Daoy (cell line): ENCODE data around the gene NOC3L. TPM values are rescaled to one million over a fixed set of nuclear protein-coding genes. Genes with fewer than 3 reads are reported as not detected.
"Not testable (repeated sequence)": the region's sequence is repeated elsewhere in the genome, so short reads cannot be mapped to it uniquely, and the experiment has no call there.

Experiments
- DNase-seq: peaks from one replicate; pipeline ENCODE4 v3.0.0-alpha.2; 2015; ENCODE audit warnings: low read depth
- total RNA-seq: library from RNA; depleted of rRNA; stranded (reverse); fragments of >200 nt; shearing (Covaris generic); gene quantifications from 2 replicates; pipeline ENCODE4 v1.2.3, GENCODE V29; 2014; rRNA removed

The NOC3L gene, protein sequence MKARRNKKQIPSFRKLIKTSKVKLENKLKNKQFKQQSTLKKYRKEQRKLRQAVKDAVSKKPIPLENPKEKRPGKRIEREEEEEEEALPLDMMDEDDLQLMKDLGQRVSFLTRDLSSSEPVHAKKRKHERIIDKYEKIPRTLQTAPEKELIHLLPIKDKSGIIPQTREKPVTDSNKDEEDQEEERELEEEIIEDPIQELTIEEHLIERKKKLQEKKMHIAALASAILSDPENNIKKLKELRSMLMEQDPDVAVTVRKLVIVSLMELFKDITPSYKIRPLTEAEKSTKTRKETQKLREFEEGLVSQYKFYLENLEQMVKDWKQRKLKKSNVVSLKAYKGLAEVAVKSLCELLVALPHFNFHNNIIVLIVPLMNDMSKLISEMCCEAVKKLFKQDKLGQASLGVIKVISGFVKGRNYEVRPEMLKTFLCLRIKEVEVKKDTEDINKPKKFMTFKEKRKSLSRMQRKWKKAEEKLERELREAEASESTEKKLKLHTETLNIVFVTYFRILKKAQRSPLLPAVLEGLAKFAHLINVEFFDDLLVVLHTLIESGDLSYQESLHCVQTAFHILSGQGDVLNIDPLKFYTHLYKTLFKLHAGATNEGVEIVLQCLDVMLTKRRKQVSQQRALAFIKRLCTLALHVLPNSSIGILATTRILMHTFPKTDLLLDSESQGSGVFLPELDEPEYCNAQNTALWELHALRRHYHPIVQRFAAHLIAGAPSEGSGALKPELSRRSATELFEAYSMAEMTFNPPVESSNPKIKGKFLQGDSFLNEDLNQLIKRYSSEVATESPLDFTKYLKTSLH
- total RNA-seq: 46.3 and 48.6 TPM in 2 replicates

DNA sequence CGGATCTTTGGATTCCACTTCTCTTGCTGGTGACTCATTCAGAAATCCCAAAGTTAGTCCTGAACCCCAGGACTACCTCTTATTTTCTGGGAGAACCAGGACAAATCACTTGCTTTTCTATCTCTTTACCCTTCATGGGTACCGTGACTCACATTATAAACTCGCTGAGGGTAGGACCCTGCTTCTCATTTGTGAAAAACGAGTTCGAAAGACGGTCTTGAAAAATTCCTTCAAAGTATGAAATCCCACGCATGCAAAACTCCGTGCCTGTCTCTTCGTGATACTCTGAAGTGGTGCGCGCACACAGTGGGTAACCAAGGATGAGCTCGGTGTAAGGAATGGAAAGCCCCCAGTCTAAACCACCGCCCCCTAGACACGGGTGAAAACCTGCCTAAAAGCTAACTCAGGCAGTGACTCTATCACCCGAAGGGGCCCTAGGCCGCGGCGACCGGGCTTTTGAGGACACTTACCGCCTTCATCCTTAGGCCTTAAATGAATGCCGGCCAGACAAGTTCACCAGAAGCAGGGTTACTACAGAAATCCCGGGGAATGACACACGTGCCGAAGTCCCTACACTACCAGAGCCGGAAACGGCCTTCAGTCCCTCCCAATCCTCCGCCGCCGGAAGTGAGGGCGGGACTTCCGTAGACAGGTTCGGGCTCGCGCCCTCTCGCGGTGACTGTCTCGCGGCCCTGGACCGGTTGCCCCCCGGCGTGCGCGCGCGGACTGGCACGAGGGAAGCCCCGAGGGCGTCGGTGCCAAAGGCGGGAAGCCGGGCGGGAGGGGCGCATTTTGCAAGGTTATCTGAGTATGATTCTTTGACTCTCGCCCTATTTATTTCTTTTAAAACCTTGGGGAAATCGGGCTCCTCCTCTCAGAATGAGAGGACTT lies at the start of gene NOC3L:
NOC3L (minus strand) TSS at position 580 of the 891 bp plus-strand sequence; CDS start at position 479, 101 bp downstream.
- peak; percentile 95 for DNase-seq

DNA sequence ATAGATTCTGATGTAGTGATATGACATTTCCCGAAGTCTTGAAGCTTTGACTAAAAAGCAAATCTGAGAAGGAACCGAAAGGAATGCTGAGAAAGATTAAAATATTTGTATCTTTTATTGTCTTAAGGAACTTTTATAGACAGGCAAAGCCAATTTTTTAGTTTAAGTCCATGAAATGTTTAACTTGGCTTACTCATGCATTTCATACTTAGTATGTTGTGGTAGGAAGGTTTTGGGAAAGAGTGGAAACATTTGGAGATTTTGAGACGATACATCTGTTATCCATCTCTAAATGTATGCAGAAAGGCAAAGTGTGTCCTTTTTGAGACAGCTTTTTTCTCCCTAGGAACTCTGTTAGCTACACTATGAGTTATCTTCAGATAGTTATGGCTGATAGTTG lies 49.7 kb upstream of the NOC3L start:
- no peak for DNase-seq

DNA sequence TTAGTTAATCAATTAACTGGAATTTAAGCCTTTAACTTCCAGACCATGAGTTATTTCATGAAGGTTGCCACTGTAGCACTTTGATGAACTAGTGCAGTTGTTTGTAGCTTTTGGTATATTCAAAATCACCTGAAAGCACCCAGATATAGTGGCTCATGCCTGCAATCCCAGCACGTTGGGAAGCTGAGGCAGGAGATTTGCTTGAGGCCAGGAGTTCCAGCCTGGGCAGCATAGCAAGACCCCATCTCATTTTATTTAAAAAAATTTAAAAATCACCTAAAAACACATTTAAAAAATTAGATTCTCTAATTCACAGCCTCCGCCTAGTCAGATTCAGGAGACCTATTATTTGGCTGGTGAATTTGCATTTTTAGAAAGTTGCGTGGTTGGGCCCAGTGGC lies 48.6 kb upstream of the NOC3L start:
- no peak for DNase-seq

DNA sequence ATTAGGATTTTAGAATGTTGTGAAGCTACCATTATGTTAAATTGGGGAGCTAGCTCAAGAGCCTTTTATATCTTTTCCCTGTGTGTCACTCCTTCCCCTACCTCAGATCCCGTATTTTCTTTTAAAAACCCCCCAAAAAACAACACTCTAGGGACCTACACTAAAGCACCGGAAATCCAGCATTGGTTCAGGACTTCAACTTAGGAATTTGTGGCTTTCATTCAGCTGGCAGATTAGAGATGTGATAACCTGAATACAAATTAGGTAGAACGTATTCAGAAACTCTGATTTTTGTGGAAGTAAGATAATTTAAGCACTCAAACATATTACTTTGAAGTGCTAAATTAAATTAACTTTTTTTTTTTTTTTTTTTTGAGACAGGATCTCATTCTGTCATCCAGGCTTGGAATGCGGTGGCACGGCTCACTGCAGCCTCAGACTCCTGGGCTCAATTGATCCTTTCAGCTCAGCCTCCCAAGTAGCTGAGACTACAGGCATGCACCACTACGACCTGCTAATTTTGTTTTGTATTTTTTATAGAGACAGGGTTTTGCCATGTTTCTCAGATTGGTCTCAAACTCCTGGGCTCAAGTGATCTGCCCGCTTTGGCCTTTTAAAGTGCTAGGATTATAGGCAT lies 46.4 kb upstream of the NOC3L start:
- DNase-seq: peak; percentile 23

DNA sequence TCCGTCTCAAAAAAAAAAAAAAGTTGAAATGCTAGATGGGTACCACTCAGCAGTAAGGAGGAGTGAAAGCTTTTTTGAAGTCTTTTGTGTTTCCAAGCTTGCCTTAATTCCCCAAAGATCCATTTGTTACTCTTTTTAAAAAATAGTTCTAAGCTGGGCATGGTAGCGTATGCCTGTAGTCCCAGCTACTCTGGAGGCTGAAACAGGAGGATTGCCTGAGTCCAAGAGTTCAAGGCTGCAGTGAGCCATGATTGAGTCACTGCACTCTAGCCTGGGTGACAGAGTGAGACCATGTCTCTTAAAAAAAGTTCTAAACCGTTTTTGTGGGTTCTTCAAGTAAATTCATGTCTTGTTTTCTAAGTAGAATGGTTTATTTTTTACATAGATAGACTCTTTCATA lies 44.9 kb upstream of the NOC3L start:
- DNase-seq: no peak

DNA sequence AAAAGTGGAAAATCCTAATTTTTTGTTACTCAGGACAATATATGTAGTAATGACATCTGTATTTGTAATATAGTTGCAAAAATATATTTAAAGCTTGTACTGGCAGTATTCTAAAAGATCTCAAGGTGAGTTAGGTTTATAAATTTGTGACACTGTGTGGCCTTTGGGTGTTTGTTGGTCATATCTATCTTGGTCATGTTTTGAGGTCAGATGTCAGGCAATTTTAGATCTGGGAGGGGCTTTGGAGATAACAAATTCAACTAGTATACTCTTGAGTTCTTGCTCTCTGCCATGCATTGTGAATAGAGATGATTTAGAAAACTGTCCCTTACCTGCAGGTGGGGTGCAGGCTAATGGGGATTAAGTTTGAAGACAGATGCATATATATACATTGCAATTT lies 42.7 kb upstream of the NOC3L start:
- no peak for DNase-seq

DNA sequence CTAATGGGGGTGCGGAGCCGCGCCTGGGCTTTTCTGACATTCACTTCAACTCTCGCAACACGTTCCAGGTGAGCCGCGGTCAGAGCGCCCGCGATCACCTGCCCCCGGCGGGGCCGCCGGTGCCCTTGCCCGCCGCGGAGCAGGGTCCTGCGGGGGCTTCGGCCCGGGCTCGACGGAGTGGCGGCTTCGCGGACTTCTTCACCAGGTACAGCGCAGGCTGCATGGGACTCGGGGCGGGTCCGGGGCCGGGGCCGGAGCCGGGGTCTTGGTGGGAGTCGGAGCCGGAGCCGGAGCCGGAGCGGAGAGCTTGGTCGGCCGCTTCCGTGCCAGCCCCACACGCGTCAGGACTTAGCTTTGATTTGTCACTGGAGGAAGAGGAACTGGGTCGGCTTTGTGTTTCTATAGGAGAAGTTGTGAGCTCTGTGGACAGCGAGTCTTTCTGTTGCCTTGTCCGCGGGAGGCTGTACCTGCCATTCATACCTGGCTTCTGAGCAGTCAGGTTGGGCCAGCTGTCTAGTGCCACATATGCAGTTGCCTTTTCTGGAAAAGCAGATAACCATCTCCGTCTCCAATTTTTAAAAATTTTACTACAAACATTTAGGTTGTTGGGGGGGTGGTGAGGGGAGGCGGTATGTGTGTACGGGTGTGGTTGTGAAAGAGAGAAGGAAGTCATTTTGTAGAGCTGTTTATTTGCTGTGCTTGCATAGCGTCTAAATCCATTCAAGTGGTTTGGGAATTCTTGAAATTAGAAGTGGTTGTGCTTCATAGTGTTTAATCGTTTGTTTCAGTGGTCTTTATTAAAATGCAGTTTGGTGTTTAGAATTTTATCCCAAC lies 40.9 kb upstream of the NOC3L start:
- DNase-seq: peak; percentile 74

DNA sequence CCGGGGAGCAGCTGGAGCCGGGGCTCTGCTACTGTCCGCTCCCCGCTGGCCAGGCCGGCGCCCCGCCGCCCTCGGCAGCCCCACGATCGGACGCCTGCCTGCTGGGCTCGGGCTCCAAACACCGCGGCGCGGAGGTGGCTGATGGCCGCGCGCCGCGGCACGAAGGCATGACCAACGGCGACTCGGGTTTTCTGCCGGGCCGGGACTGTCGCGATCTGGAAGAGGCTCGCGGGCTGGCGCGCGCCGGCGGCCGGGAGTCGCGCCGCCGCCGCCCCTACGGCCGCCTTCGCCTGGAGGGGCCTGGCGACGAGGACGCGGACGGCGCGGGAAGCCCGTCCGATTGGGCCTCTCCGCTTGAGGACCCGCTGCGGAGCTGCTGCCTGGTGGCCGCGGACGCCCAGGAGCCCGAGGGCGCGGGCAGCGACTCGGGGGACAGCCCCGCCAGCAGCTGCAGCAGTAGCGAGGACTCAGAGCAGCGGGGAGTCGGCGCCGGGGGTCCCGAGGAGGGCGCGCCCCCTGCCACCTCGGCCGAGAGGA lies 40.2 kb upstream of the NOC3L start:
- peak; percentile 50 for DNase-seq

DNA sequence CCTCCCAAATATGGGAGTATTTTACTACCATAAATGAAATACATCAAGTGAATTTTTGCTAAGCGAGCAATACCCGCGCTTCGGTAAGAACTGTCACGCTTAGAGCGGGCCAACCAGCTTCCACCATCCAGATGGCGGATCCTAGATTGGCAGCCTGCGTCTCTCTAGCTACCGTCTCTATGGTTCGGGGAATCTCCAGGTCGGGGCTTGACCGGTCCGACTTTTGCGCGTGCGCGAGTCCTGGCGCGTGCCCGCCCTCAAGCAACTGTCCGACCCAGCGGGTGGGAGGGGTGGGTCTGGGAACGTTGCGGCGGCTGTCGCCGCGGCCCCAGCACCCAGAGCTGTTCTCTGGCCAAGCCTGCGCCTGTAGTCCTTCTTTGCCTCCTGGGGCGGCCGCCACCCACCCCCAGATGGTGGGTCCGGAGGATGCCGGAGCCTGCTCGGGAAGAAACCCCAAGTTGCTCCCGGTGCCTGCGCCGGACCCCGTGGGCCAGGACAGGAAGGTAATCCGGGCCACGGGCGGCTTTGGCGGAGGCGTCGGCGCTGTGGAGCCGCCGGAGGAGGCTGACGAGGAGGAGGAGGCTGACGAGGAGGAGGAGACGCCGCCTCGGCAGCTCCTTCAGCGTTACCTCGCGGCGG lies 39.6 kb upstream of the NOC3L start, which contains the start of gene TBC1D12:
TBC1D12 (plus strand) TSS at position 338 of the 639 bp plus-strand sequence; CDS start at position 411, 73 bp downstream.
- DNase-seq: peak; percentile 94

DNA sequence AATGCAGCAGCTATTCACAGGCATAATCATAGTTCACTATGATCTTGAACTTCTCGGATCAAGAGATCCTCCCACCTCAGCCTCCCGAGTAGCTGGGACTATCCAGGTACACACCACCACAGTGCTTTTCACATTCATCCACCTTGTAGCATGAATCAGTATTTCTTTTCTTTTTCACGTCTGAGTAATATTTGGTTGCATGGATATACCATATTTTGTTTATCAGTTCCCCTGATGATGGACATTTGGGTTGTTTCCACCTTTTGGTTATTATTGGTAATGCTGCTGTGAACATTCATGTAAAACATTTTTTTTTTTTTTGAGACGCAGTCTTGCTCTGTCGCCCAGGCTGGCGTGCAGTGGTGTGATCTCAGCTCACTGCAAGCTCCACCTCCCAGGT lies 36.0 kb upstream of the NOC3L start:
- no peak for DNase-seq

DNA sequence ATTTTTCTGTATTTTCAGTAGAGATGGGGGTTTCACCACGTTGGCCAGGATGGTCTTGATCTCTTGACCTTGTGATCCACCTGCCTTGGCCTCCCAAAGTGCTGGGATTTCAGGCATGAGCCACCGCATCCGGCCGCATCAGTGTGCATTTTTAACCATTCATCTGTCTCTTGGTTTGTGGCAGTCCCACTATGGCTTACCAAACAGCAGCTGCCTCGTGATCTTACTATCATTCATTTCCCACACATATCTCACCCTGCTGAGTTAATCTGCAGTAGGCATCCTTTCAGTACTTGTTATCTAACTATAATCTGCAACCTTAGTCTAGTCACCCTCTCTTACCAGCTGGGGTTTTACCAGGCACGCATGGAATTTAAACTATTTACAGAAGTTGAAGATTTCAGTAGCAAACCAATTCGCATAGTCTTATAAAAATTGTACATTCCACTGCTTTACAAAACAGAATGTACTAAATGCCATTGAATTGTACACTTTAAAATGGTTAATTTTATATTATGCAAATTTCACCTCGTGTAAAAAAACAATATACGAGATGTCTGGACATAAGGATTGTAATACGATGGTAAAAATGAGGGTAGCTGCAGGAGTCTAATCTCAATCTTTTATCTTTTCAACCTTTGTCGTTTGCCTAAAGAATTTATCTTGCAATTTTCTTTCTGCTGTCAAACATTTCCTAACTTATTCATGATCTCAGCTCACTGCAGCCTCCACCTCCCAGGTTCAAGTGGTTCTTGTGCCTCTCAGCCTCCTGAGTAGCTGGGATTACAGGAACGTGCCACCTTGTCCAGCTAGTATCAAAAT lies 35.0 kb upstream of the NOC3L start:
- peak; percentile 69 for DNase-seq

DNA sequence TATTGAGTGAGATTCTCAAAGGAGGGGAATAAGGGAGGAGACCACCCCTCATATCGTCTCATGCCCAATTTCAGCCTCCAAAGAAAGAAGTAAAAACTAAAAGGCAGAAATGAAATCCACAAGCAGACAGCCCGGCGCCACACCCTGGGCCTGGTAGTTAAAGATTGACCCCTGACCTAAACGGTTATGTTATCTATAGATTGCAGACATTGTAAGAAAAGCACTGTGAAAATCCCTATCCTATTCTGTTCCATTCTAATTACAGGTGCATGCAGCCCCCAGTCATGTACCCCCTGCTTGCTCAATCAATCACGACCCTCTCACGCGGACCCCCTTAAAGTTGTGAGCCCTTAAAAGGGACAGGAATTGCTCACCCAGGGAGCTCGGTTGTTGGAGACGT lies 29.4 kb upstream of the NOC3L start:
- DNase-seq: not testable (repeated sequence)

DNA sequence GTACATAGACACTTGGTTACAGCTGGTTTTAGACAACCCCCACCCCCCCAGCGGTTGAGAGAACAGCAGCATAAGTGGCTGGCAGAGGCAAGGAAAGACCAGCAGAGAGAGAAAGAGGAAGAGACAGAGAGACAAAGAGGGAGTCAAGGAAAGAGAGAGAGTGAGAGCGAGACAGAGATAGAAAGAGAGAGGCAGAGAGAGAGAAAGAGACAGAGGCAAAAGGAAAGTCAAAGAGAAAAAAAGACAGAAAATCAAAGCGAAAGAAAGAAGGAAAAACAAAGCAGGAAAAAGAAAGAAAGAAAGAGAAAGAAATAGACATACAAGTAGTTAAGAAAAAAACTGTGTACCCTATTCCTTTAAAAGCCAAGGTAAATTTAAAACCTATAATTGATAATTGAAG lies 23.0 kb upstream of the NOC3L start:
- DNase-seq: not testable (repeated sequence)

DNA sequence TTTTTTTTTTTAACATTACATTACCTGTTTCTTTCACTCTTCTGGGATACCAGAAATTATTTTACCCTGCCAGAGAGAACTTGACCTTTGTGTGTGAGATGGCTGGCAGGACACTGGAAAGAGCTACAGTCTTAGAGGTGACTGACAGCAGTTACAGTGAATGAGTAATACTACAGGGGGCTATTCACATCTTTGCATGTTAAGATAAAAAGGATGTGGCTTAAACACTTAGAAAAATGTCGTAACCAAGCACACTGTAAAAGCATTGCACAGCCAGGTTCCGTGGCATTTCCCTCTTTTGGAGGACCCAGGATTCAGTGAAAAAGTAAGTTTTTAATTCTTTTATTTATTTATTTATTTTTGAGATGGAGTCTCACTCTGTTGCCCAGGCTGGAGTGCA lies 20.8 kb upstream of the NOC3L start:
- peak; percentile 5 for DNase-seq

DNA sequence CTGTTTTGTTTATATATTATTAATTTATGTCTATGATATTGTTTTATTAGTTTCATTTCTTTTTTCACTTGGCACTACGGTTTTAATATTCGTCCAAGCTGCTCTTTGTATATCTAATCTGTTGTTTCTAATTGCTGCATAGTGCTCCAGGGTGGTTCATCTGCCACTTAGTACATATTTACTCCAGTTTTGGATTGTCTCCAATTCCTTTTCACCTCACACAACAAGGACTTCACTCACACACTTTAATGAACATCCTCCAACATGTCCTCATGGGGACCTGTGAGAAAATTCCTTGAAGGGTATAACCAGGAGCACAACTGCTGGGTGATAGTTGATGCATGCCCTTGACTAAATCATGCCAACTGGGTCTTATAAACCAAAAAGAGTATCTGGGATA lies 14.1 kb upstream of the NOC3L start:
- no peak for DNase-seq

DNA sequence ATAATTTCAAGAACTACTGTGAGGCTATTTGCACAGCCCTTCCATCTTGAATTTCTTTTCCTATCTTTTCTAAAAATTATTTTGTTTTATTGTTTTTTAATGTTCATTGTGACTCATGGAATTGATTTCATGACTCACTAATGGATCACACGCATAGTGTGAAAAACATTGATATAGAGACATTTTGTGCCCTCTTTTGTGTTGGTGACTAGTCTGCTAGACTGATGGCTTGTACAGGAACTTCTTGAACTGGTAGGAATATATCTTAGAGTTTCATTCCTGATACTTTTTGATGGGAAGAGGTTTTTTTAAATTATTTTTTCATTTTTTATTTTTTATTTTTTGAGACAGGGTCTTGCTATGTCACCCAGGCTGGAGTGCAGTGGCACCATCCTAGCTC lies 12.6 kb upstream of the NOC3L start:
- no peak for DNase-seq

DNA sequence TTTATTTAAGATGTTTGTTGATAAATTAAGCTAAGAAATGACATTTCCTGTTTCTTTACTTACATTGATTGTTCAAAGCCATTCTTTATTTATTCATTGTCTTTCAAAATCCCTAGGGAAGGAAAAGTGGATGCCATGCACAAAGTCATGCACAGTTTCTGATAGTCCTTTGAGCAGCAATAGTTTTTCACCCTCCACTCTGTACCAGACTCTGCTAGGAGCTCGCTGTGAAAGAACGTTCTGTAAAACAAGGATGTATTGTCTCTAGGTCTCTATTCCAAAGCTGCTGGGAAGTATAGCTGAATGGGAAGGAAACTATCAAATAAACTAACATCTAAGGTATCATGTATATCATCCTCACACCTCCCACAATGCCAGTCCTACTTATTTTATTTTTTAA lies 7.8 kb upstream of the NOC3L start:
- DNase-seq: no peak

DNA sequence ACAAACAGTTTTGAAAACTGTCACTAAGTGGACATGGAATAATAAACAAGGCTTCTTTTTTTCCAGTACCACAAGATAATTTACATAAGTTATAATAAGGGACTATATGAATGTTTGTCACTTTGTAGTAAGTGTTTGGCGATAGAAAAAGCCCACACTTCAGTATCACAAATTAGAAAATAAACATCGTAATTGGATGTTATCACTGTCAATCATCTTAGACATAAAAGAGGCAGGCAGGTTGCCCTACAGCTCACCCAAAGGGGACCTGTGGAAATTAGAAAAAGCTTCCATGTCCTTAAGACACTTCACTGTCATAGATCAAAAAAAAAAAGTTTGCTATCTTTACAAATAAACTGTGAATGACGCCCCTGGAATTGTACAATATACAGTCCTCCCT lies 3.6 kb upstream of the NOC3L start:
- DNase-seq: no peak

DNA sequence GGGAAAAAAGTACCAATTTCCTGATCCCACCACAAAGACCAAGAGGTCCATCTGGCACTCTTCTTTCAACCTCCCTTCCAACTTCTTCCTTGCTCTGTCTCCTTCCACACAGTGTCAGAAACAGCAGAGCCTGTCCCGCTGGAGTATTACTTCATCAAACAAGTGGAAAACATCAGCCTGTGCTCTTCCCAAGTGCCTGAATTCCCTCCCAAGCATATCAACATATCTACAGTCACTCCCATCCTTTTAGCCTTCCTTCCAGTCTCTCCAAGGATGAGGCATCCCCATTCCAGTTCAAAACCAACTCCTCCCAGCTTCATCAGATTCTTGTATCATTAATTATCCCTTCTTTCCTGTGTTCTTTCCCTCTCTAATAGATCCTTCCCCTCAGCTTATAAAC lies 1.7 kb upstream of the NOC3L start:
- no peak for DNase-seq
